Measurements from ENCODE around the gene NFKBIE.

DNA sequence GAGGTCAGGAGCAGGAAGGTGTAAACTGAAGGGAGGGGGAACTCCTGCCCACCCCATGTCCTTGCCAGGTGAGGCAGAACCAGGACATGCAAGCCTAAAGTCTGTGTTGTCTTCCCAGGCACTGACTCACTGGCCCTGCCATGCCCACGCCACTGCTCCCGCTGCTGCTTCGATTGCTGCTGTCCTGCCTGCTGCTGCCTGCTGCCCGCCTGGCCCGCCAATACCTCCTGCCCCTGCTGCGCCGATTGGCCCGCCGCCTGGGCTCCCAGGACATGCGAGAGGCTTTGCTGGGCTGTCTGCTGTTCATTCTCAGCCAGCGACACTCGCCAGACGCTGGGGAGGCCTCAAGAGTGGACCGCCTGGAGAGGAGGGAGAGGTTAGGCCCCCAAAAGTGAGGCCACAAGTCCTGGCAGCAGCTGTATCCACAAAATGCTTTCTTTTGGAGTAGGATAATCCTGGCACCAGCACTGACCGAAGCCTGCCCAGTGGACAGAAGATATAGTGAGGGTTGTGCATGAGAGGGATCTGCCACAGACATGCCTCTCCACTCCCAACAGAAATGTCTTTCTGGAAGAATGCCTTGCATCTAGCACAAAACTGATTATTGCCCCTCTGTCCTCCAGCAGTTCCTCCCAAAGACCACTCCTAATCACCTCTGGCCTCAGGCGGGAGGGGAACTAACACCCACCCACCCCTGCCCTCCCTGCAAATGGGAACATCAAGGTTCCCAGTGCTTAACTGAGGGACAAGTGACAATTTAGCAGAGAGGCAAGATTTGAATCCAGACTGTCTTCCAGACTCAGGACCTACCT lies 47.8 kb downstream of the NFKBIE start:
- TF ChIP-seq, protein P1, sequence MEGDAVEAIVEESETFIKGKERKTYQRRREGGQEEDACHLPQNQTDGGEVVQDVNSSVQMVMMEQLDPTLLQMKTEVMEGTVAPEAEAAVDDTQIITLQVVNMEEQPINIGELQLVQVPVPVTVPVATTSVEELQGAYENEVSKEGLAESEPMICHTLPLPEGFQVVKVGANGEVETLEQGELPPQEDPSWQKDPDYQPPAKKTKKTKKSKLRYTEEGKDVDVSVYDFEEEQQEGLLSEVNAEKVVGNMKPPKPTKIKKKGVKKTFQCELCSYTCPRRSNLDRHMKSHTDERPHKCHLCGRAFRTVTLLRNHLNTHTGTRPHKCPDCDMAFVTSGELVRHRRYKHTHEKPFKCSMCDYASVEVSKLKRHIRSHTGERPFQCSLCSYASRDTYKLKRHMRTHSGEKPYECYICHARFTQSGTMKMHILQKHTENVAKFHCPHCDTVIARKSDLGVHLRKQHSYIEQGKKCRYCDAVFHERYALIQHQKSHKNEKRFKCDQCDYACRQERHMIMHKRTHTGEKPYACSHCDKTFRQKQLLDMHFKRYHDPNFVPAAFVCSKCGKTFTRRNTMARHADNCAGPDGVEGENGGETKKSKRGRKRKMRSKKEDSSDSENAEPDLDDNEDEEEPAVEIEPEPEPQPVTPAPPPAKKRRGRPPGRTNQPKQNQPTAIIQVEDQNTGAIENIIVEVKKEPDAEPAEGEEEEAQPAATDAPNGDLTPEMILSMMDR (IDR thresholded peaks at IDR 0.05; ENCODE audit: low read length): no peak
- no peak for TF ChIP-seq EZH2 (IDR thresholded peaks at IDR 0.05; ENCODE audit: borderline replicate concordance, low read length)

Measured in OCI-LY1 (cell line).